ENCODE data around the gene HSPA12A. TPM values are rescaled to one million over a fixed set of nuclear protein-coding genes. Genes with fewer than 3 reads are reported as not detected.

The HSPA12A gene
- total and polyA plus RNA-seq, 7 donors = 1.4 to 17.4 (median 12.3) TPM

DNA sequence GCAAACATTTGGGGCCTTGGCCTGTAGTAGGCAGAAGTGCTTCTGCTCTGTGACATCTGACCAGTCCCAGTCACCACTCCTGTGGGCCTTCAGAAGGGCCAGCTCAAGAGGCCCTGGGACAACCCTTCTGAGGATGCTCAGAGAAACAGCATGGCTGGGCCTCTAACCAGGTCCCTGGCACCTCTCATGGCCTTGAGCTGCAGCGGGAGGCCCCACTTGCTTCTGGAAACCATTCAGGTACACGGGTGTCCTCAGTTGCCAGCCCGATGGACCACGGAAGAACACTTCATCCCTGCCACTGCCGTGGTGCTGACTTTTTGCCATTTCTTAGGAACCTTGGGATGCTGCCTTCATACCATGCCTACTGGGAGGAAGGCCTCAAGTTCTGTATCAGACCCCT lies 57.6 kb downstream of the HSPA12A start:
- TF ChIP-seq EP300 (IDR thresholded peaks at IDR 0.05) (no peak), POLR2A (IDR thresholded peaks at IDR 0.05) (no peak), POLR2AphosphoS5 (IDR thresholded peaks at IDR 0.05) (no peak)
- TF ChIP-seq, protein P1, sequence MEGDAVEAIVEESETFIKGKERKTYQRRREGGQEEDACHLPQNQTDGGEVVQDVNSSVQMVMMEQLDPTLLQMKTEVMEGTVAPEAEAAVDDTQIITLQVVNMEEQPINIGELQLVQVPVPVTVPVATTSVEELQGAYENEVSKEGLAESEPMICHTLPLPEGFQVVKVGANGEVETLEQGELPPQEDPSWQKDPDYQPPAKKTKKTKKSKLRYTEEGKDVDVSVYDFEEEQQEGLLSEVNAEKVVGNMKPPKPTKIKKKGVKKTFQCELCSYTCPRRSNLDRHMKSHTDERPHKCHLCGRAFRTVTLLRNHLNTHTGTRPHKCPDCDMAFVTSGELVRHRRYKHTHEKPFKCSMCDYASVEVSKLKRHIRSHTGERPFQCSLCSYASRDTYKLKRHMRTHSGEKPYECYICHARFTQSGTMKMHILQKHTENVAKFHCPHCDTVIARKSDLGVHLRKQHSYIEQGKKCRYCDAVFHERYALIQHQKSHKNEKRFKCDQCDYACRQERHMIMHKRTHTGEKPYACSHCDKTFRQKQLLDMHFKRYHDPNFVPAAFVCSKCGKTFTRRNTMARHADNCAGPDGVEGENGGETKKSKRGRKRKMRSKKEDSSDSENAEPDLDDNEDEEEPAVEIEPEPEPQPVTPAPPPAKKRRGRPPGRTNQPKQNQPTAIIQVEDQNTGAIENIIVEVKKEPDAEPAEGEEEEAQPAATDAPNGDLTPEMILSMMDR (IDR thresholded peaks at IDR 0.05) = no peak
- Histone ChIP-seq H3K27me3 (no peaks in the 10 kb centered on the region), H3K4me3 (no peak overlapping the region), H3K36me3 (peaks cover 0 to 12% (median 0%) of the 10 kb centered on the region in 4 donors), H3K4me1 (peaks cover 0 to 28% (median 14%) of the 10 kb centered on the region in 4 donors), H3K27ac (no peak overlapping the region), H3K9me3 (no peaks in the 10 kb centered on the region)
- intact Hi-C loops (cut with DNase I) = loop anchor here (5.0 kb wide), 1 partner anchor 483 kb away; no protein-coding TSS in a partner anchor
- 96% methylated on average over 5 of the region's 5 CpGs for WGBS, 2 donors
- DNase-seq = no peak

DNA sequence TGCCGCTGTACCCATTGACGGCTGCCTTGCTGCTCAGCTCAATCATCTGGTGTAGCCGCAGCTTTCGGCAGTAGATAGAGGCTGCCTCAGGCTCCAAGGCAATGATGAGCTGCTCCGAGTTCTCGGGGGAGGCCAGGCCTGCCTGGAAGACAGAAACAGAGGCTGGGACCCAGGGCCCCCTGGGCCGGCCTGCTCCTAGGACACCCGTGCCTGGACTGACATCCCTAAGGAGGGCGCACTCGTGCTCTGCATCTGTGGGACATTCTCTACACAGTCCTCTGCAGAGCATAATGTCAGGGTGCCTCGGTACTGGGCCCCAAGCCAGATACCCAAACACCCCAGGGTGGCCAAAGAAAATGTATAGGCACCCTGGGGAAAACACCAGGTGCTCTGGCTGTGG lies 58.5 kb downstream of the HSPA12A start:
- Histone ChIP-seq H3K36me3 (peaks cover 0 to 18% (median 0%) of the 10 kb centered on the region in 4 donors), H3K4me1 (peaks cover 0 to 20% (median 8%) of the 10 kb centered on the region in 4 donors), H3K9me3 (no peaks in the 10 kb centered on the region), H3K27me3 (no peaks in the 10 kb centered on the region), H3K27ac (no peak overlapping the region), H3K4me3 (no peak overlapping the region)
- no peak for DNase-seq
- TF ChIP-seq, protein P1 (IDR thresholded peaks at IDR 0.05) = no peak
- WGBS, 2 donors = 93 to 95% methylated on average over 11 of the region's 11 CpGs
- intact Hi-C loops (cut with DNase I) = loop anchor here (2.0 to 5.0 kb wide), 2 partner anchors 59 to 483 kb away; partner anchors contain the start of gene HSPA12A

DNA sequence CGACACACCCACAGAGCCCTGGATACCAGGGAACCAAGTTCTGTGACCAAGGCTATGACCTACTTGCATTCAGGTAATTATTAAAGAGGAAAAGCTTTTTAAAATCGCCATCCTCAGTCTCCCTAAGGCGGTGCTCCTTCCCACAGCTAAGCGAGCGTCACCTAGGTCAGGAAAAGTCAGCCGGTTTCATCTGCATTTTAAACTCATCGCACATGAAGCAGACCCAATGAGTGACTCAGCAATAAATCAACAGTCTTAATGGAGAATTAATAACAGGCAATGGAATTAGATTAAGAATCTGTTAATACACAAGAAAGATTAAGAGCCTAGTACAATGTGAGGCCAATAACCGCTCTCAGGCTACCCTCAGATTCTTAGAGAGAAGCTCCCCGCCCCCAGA lies 59.2 kb downstream of the HSPA12A start:
- Histone ChIP-seq H3K4me3 (no peak overlapping the region), H3K27ac (no peak overlapping the region)
- 83 to 89% methylated on average over 9 of the region's 9 CpGs for WGBS, 2 donors

DNA sequence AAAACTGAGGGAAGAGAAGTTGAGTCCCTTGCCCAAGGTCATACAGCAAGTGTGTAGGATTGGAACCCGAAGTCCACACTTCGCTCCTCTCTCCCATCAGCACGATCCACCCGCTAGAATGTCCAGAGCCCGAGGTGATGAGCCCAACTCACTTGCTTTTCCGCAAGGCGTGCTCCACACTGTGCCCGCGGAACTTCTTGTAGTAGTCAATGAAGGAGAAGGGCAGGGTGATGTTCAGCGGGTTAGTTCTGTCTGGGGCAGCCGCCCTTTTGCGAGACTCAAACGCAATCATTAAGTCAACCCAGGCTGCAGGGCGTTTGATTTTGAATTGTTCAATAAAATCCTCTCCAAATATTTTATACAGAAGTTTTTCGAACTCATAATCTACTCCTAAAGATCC lies 63.0 kb downstream of the HSPA12A start:
- H3K27ac ChIP-seq = no peak overlapping the region
- H3K36me3 ChIP-seq = peaks cover 0 to 54% (median 0%) of the 10 kb centered on the region in 4 donors
- TF ChIP-seq, protein P1 (IDR thresholded peaks at IDR 0.05) = no peak
- TF ChIP-seq POLR2AphosphoS5 (IDR thresholded peaks at IDR 0.05) = no peak
- no peak for TF ChIP-seq POLR2A (IDR thresholded peaks at IDR 0.05)
- no peak for TF ChIP-seq EP300 (IDR thresholded peaks at IDR 0.05)
- 95% methylated on average over 15 of the region's 15 CpGs for WGBS, 2 donors
- no peaks in the 10 kb centered on the region for H3K27me3 ChIP-seq
- no peaks in the 10 kb centered on the region for H3K9me3 ChIP-seq
- no peak for DNase-seq
- intact Hi-C loops (cut with DNase I) = no loop called here
- H3K4me3 ChIP-seq = no peak overlapping the region
- peaks cover 0 to 6% (median 2%) of the 10 kb centered on the region in 4 donors for H3K4me1 ChIP-seq

More for the DNA sequence above, 59.2 kb downstream of the HSPA12A start:
- intact Hi-C loops (cut with DNase I) = loop anchor here (2.0 to 5.0 kb wide), 2 partner anchors 60 to 484 kb away; partner anchors contain the start of gene HSPA12A
- Histone ChIP-seq H3K27me3 (no peaks in the 10 kb centered on the region), H3K36me3 (peaks cover 0 to 19% (median 0%) of the 10 kb centered on the region in 4 donors), H3K4me1 (peaks cover 0 to 13% (median 5%) of the 10 kb centered on the region in 4 donors), H3K9me3 (no peaks in the 10 kb centered on the region)
- no peak for TF ChIP-seq POLR2AphosphoS5 (IDR thresholded peaks at IDR 0.05)
- TF ChIP-seq EP300 (IDR thresholded peaks at IDR 0.05) = no peak
- TF ChIP-seq, protein P1 (IDR thresholded peaks at IDR 0.05) = no peak
- no peak for TF ChIP-seq POLR2A (IDR thresholded peaks at IDR 0.05)
- DNase-seq = no peak

DNA sequence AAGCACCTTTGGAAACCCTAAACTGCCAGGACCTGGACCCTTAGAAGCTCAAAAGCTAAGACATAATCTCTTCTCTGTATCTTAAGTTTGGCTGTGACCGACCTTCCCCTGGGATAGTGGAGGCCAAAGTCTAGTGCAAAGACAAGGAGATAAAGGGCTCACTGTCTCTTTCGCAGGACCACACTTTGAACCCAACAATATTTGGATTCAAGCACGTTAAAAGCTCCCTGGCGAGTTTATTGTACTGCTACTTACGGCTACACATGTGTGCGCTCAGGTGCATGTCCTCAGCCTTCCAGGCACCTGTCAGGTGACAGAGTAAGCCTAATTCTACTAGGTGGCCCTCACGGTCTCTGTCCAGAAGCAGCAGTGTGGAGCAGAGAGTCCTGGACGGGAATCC lies 65.7 kb downstream of the HSPA12A start:
- intact Hi-C loops (cut with DNase I) = no loop called here
- 64 to 84% methylated on average over 8 of the region's 8 CpGs for WGBS, 2 donors
- peaks cover 0 to 70% (median 0%) of the 10 kb centered on the region in 4 donors for H3K36me3 ChIP-seq
- H3K27me3 ChIP-seq = no peaks in the 10 kb centered on the region
- H3K4me1 ChIP-seq = no peaks in the 10 kb centered on the region
- TF ChIP-seq POLR2AphosphoS5 (IDR thresholded peaks at IDR 0.05) (no peak), POLR2A (IDR thresholded peaks at IDR 0.05) (no peak), EP300 (IDR thresholded peaks at IDR 0.05) (no peak)
- TF ChIP-seq, protein P1 (IDR thresholded peaks at IDR 0.05) = no peak
- H3K27ac ChIP-seq = no peak overlapping the region
- H3K9me3 ChIP-seq = no peaks in the 10 kb centered on the region
- H3K4me3 ChIP-seq = no peak overlapping the region
- no peak for DNase-seq

Data from sigmoid colon (tissue), 7 donors.